KBM-7 (cell line): ENCODE data around the gene SSMEM1.
"Not testable (repeated sequence)": the region's sequence is repeated elsewhere in the genome, so short reads cannot be mapped to it uniquely, and the experiment has no call there.

Source experiments
- DNase-seq: peaks from one replicate; pipeline ENCODE4 v3.0.0-alpha.2; 2015
- in situ Hi-C: fragments of 300-500 bp; cut with MboI; formaldehyde crosslinking; loops from 2 replicates; pipeline ENCODE4 v1.14.3; 2020; ENCODE audit warnings: low sequenced_read_pairs, low pct_unique_long_range_greater_than_20kb, mixed read lengths

The SSMEM1 gene

GRCh38 chr7:130207642-130208041, at the start of gene SSMEM1:
Gene SSMEM1, plus strand, starts transcription at chr7:130207860. Its CDS starts 51 bp downstream, at chr7:130207911.
- DNase-seq = no peak
- in situ Hi-C loops = no loop called here

GRCh38 chr7:130160023-130160422, 47.6 kb upstream of the SSMEM1 start:
- in situ Hi-C loops = no loop called here
- DNase-seq = no peak

- DNase-seq = no peak
- in situ Hi-C loops = no loop called here
These were observed 47.2 kb upstream of the SSMEM1 start for GRCh38 chr7:130160455-130160854.

- no peak for DNase-seq
- in situ Hi-C loops = no loop called here
These were observed 45.5 kb upstream of the SSMEM1 start for GRCh38 chr7:130162196-130162595.

- DNase-seq = no peak
- in situ Hi-C loops = no loop called here
These were observed 33.3 kb upstream of the SSMEM1 start for GRCh38 chr7:130174237-130174959.

- in situ Hi-C loops = no loop called here
- DNase-seq = no peak
These were observed 29.4 kb upstream of the SSMEM1 start for GRCh38 chr7:130178251-130178650.

GRCh38 chr7:130179631-130180030, 28.0 kb upstream of the SSMEM1 start:
- in situ Hi-C loops = no loop called here
- no peak for DNase-seq

- in situ Hi-C loops = no loop called here
- DNase-seq = no peak
These were observed 26.9 kb upstream of the SSMEM1 start for GRCh38 chr7:130180571-130181262.

- in situ Hi-C loops = no loop called here
- no peak for DNase-seq
These were observed 26.4 kb upstream of the SSMEM1 start for GRCh38 chr7:130181263-130181605.

- DNase-seq = no peak
- in situ Hi-C loops = no loop called here
These were observed 24.7 kb upstream of the SSMEM1 start for GRCh38 chr7:130182990-130183389.

- in situ Hi-C loops = not testable (repeated sequence)
These were observed 23.3 kb upstream of the SSMEM1 start for GRCh38 chr7:130184349-130184748.

GRCh38 chr7:130187360-130187759, 20.3 kb upstream of the SSMEM1 start:
- in situ Hi-C loops = no loop called here
- DNase-seq = no peak

More at GRCh38 chr7:130184349-130184748, 23.3 kb upstream of the SSMEM1 start:
- not testable (repeated sequence) for DNase-seq

- in situ Hi-C loops = no loop called here
- no peak for DNase-seq
These were observed 18.3 kb upstream of the SSMEM1 start for GRCh38 chr7:130189343-130189742.

GRCh38 chr7:130191791-130192190, 15.9 kb upstream of the SSMEM1 start:
- no peak for DNase-seq
- in situ Hi-C loops = no loop called here

- DNase-seq = no peak
- in situ Hi-C loops = no loop called here
These were observed 12.3 kb upstream of the SSMEM1 start for GRCh38 chr7:130195396-130195795.

GRCh38 chr7:130196476-130196875, 11.2 kb upstream of the SSMEM1 start:
- in situ Hi-C loops = no loop called here
- no peak for DNase-seq

- in situ Hi-C loops = no loop called here
- no peak for DNase-seq
These were observed 10.6 kb upstream of the SSMEM1 start for GRCh38 chr7:130197094-130197493.

- no peak for DNase-seq
- in situ Hi-C loops = no loop called here
These were observed 5.9 kb upstream of the SSMEM1 start for GRCh38 chr7:130201796-130202195.

GRCh38 chr7:130205084-130205947, 2.3 kb upstream of the SSMEM1 start, which contains the start of gene TMEM209:
Gene TMEM209, minus strand, starts transcription at chr7:130205406. Its CDS starts 31 bp downstream, at chr7:130205375.
- in situ Hi-C loops = no loop called here
- peak; percentile 98 for DNase-seq

GRCh38 chr7:130207033-130207432, 627 bp upstream of the SSMEM1 start:
- in situ Hi-C loops = no loop called here
- DNase-seq = no peak
